HepG2 (cell line): ENCODE measurements around the gene SKI. TPM values are rescaled to one million over a fixed set of nuclear protein-coding genes. Genes with fewer than 3 reads are reported as not detected.

Experiments
- DNMT3B ChIP-seq: conservative IDR thresholded peaks from 2 replicates; pipeline ENCODE4 v1.6.1; 2016; ENCODE audit warnings: missing biosample characterization, control low read depth
- FOXK1 ChIP-seq: sonication (generic); formaldehyde crosslinking; IDR thresholded peaks from 2 replicates; pipeline ENCODE4 v1.4.0; 2020; ENCODE audit warnings: low read depth, missing genetic modification reagents, borderline replicate concordance
- FOXO4 ChIP-seq: sonication (generic); formaldehyde crosslinking; conservative IDR thresholded peaks from 2 replicates; pipeline ENCODE4 v1.8.1; 2023; ENCODE audit warnings: missing genetic modification reagents
- GLI4 ChIP-seq: sonication (generic); formaldehyde crosslinking; IDR thresholded peaks from 2 replicates; pipeline ENCODE4 v1.5.1; 2020; ENCODE audit warnings: missing genetic modification reagents, mild to moderate bottlenecking, moderate library complexity, borderline replicate concordance
- HNRNPUL1 ChIP-seq: fragments of 200-400 bp; formaldehyde crosslinking; IDR thresholded peaks from 2 replicates; pipeline ENCODE4 v1.6.1; 2017; ENCODE audit warnings: low read depth, mild to moderate bottlenecking, low read length, moderate library complexity
- MXD4 ChIP-seq: IDR thresholded peaks from 2 replicates; pipeline ENCODE4 v1.6.1; 2016; ENCODE audit warnings: mild to moderate bottlenecking, missing biosample characterization, missing genetic modification reagents
- NFKBIZ ChIP-seq: IDR thresholded peaks from 2 replicates; pipeline ENCODE4 v1.6.1; 2018; ENCODE audit warnings: missing genetic modification reagents, missing compliant biosample characterization
- NONO ChIP-seq, 2 experiments: fragments of 450-650 bp in 1 of 2; sonication (generic) in 1 of 2; formaldehyde crosslinking in 1 of 2; IDR thresholded peaks in 1 of 2; conservative IDR thresholded peaks in 1 of 2; 2 replicates each; pipeline versions ENCODE4 v1.6.1 to v1.8.0; 2017 to 2022; ENCODE audit warnings: mild to moderate bottlenecking in 1 of 2, missing genetic modification reagents in 1 of 2, moderate library complexity in 1 of 2
- PITX1 ChIP-seq: sonication (generic); formaldehyde crosslinking; IDR thresholded peaks from 2 replicates; pipeline ENCODE4 v1.5.1; 2020; ENCODE audit warnings: mild to moderate bottlenecking, missing genetic modification reagents
- RCOR2 ChIP-seq: IDR thresholded peaks from 2 replicates; pipeline ENCODE4 v1.6.1; 2016; ENCODE audit warnings: missing biosample characterization, missing genetic modification reagents
- SRY ChIP-seq: sonication (generic); formaldehyde crosslinking; IDR thresholded peaks from 2 replicates; pipeline ENCODE4 v1.8.0; 2022; ENCODE audit warnings: mild to moderate bottlenecking, missing genetic modification reagents
- ZBTB43 ChIP-seq: sonication (generic); formaldehyde crosslinking; conservative IDR thresholded peaks from 2 replicates; pipeline ENCODE4 v1.4.0; 2020; ENCODE audit warnings: missing genetic modification reagents
- ZFP82 ChIP-seq: sonication (generic); formaldehyde crosslinking; IDR thresholded peaks from 2 replicates; pipeline ENCODE4 v1.5.1; 2020; ENCODE audit warnings: mild to moderate bottlenecking, missing genetic modification reagents, borderline replicate concordance
- ZNF564 ChIP-seq: sonication (generic); formaldehyde crosslinking; IDR thresholded peaks from 2 replicates; pipeline ENCODE4 v1.8.1; 2023; ENCODE audit warnings: mild to moderate bottlenecking, missing genetic modification reagents
- ZNF574 ChIP-seq: sonication (generic); formaldehyde crosslinking; IDR thresholded peaks from 2 replicates; pipeline ENCODE4 v1.4.0; 2020; ENCODE audit warnings: missing genetic modification reagents
- ZNF614 ChIP-seq: IDR thresholded peaks from 2 replicates; pipeline ENCODE4 v1.6.1; 2018; ENCODE audit warnings: missing biosample characterization, missing genetic modification reagents, inconsistent platforms, borderline replicate concordance
- ZNF639 ChIP-seq: conservative IDR thresholded peaks from 2 replicates; pipeline ENCODE4 v1.6.1; 2018; ENCODE audit warnings: missing genetic modification reagents
- ZNF687 ChIP-seq: sonication (generic); formaldehyde crosslinking; IDR thresholded peaks from 2 replicates; pipeline ENCODE4 v1.5.1; 2020; ENCODE audit warnings: mild to moderate bottlenecking, missing genetic modification reagents, moderate library complexity
- ZNF747 ChIP-seq: sonication (generic); formaldehyde crosslinking; IDR thresholded peaks from 2 replicates; pipeline ENCODE4 v1.8.1; 2023; ENCODE audit warnings: missing genetic modification reagents, mild to moderate bottlenecking, borderline replicate concordance
- polyA plus RNA-seq, 8 experiments: library from polyadenylated mRNA; depleted of rRNA in 3 of 8; stranded (reverse) in 7 of 8; unstranded in 1 of 8; fragments of >200 nt; fragmentation: Illumina TruSeq in 4 of 8; extraction: Trizol in 4 of 8; gene quantifications; 2 replicates each; pipeline versions ENCODE4 v1.2.1 to v1.2.3, GENCODE V29; 2011 to 2016; ENCODE audit warnings: low read depth in 4 of 8, missing spikeins in 1 of 8, mixed read lengths in 1 of 8; ENCODE audit not compliant: insufficient read depth in 1 of 8
- total RNA-seq, 5 experiments: library from RNA; depleted of rRNA; stranded (reverse); fragments of >200 nt; fragmentation: Illumina TruSeq; extraction: Trizol; gene quantifications; 2 replicates each; pipeline ENCODE4 v1.2.3, GENCODE V29; 2016; ENCODE audit warnings: low read depth in 1 of 5

The SKI gene
- total and polyA plus RNA-seq, 2 of the 13 experiments (the other 11 are each of a cell fraction or from before 2014, with no cell fraction given): 4.7 to 6.9 TPM

- peak; percentile 27; the same call in 1 of the 2 replicates for TF ChIP-seq ZNF564
- TF ChIP-seq HNRNPUL1: no peak
- TF ChIP-seq ZNF574: no peak
- no peak for TF ChIP-seq ZNF614 (CRISPR knock-in tag)
- no peak for TF ChIP-seq DNMT3B (CRISPR knock-in tag)
- TF ChIP-seq GLI4 (CRISPR knock-in tag): 0 out of 2 replicates have a peak, but pooled peaks have one; percentile 41
- 0 out of 2 replicates have a peak, but pooled peaks have one; percentile 19 for TF ChIP-seq PITX1 (CRISPR knock-in tag)
- no peak for TF ChIP-seq RCOR2 (CRISPR knock-in tag)
- TF ChIP-seq ZNF687 (CRISPR knock-in tag): peak; percentile 73
- TF ChIP-seq ZNF639 (CRISPR knock-in tag): no peak
- no peak for TF ChIP-seq NONO (IDR thresholded peaks at IDR 0.05)
- no peak for TF ChIP-seq NONO (CRISPR knock-in tag; conservative IDR thresholded peaks at IDR 0.05)
- TF ChIP-seq SRY: no peak
- TF ChIP-seq ZBTB43: no peak
- TF ChIP-seq NFKBIZ (CRISPR knock-in tag): no peak
- no peak for TF ChIP-seq FOXK1 (CRISPR knock-in tag)
- TF ChIP-seq ZNF747 (CRISPR knock-in tag): no peak
- no peak for TF ChIP-seq FOXO4 (CRISPR knock-in tag)
- TF ChIP-seq MXD4: no peak
- TF ChIP-seq ZFP82: no peak
Observed at GRCh38 chr1:2314273-2314802, 86.2 kb downstream of the SKI start (continued).
